ENCODE results near the gene SNRNP40.

- TF ChIP-seq POLR2A (IDR thresholded peaks at IDR 0.05) (no peak), POLR2AphosphoS5 (IDR thresholded peaks at IDR 0.05) (no peak)
Measured at GRCh38 chr1:31289021-31289420, 7.6 kb downstream of the SNRNP40 start.
